HepG2 (cell line): ENCODE data around the gene NUF2. TPM values are rescaled to one million over a fixed set of nuclear protein-coding genes. Genes with fewer than 3 reads are reported as not detected.

Source experiments
- CEBPB ChIP-seq: IDR thresholded peaks from 2 replicates; pipeline ENCODE4 v1.6.1; 2011; ENCODE audit warnings: low read depth, low read length, improper control_type of control experiment, borderline replicate concordance
- CERS6 ChIP-seq: sonication (generic); formaldehyde crosslinking; IDR thresholded peaks from 2 replicates; pipeline ENCODE4 v1.5.0; 2020; ENCODE audit warnings: missing genetic modification reagents
- DDIT3 ChIP-seq: sonication (generic); formaldehyde crosslinking; IDR thresholded peaks from 2 replicates; pipeline ENCODE4 v1.4.0; 2020; ENCODE audit warnings: mild to moderate bottlenecking, missing genetic modification reagents
- FOXM1 ChIP-seq: sonication (generic); formaldehyde crosslinking; IDR thresholded peaks from 2 replicates; pipeline ENCODE4 v1.5.0; 2020; ENCODE audit warnings: missing genetic modification reagents
- GABPB1 ChIP-seq: IDR thresholded peaks from 2 replicates; pipeline ENCODE4 v1.6.1; 2016; ENCODE audit warnings: mild to moderate bottlenecking, missing genetic modification reagents, moderate library complexity, missing compliant biosample characterization
- GRHL1 ChIP-seq: sonication (generic); formaldehyde crosslinking; conservative IDR thresholded peaks from 2 replicates; pipeline ENCODE4 v1.8.0; 2022; ENCODE audit warnings: missing genetic modification reagents
- HHEX ChIP-seq: IDR thresholded peaks from 2 replicates; pipeline ENCODE4 v1.6.1; 2016; ENCODE audit warnings: control low read depth
- MTF2 ChIP-seq: sonication (generic); formaldehyde crosslinking; IDR thresholded peaks from 2 replicates; pipeline ENCODE4 v1.5.0; 2020; ENCODE audit warnings: missing genetic modification reagents, borderline replicate concordance
- NFATC3 ChIP-seq: sonication (generic); formaldehyde crosslinking; IDR thresholded peaks from 2 replicates; pipeline ENCODE4 v1.5.1; 2020; ENCODE audit warnings: mild to moderate bottlenecking, missing genetic modification reagents
- PLSCR1 ChIP-seq: sonication (generic); formaldehyde crosslinking; IDR thresholded peaks from 2 replicates; pipeline ENCODE4 v1.5.0; 2020; ENCODE audit warnings: missing genetic modification reagents, mild to moderate bottlenecking, borderline replicate concordance
- RARA ChIP-seq: IDR thresholded peaks from 2 replicates; pipeline ENCODE4 v1.6.1; 2016; ENCODE audit warnings: missing genetic modification reagents, missing compliant biosample characterization
- REPIN1 ChIP-seq: sonication (generic); formaldehyde crosslinking; IDR thresholded peaks from 2 replicates; pipeline ENCODE4 v1.8.0; 2022; ENCODE audit warnings: missing genetic modification reagents, low read depth, mild to moderate bottlenecking, borderline replicate concordance
- RFX3 ChIP-seq: IDR thresholded peaks from 2 replicates; pipeline ENCODE4 v1.6.1; 2016; ENCODE audit warnings: missing biosample characterization, missing genetic modification reagents
- SOX6 ChIP-seq, 2 experiments: fragments of 450-650 bp in 1 of 2; sonication (generic) in 1 of 2; formaldehyde crosslinking in 1 of 2; IDR thresholded peaks; 2 replicates each; pipeline versions ENCODE4 v1.4.0 to v1.6.1; 2017 to 2020; ENCODE audit warnings: antibody characterized with exemption in 1 of 2, mild to moderate bottlenecking in 1 of 2, missing genetic modification reagents in 1 of 2
- TRIM24 ChIP-seq: sonication (generic); formaldehyde crosslinking; IDR thresholded peaks from 2 replicates; pipeline ENCODE4 v1.8.0; 2022; ENCODE audit warnings: mild to moderate bottlenecking, missing genetic modification reagents
- ZNF251 ChIP-seq: sonication (generic); formaldehyde crosslinking; IDR thresholded peaks from 2 replicates; pipeline ENCODE4 v1.9.0; 2021; ENCODE audit warnings: mild to moderate bottlenecking, missing genetic modification reagents
- ZNF354B ChIP-seq: sonication (generic); formaldehyde crosslinking; IDR thresholded peaks from 2 replicates; pipeline ENCODE4 v1.8.0; 2022; ENCODE audit warnings: mild to moderate bottlenecking, missing genetic modification reagents
- ZNF468 ChIP-seq: sonication (generic); formaldehyde crosslinking; IDR thresholded peaks from 2 replicates; pipeline ENCODE4 v1.8.0; 2022; ENCODE audit warnings: mild to moderate bottlenecking, moderate library complexity, missing genetic modification reagents
- ZNF546 ChIP-seq: sonication (generic); formaldehyde crosslinking; conservative IDR thresholded peaks from 2 replicates; pipeline ENCODE4 v1.8.1; 2023; ENCODE audit warnings: mild to moderate bottlenecking, missing genetic modification reagents
- ZXDC ChIP-seq: sonication (generic); formaldehyde crosslinking; IDR thresholded peaks from 2 replicates; pipeline ENCODE4 v1.5.0; 2020; ENCODE audit warnings: mild to moderate bottlenecking, missing genetic modification reagents
- polyA plus RNA-seq, 8 experiments: library from polyadenylated mRNA; depleted of rRNA in 3 of 8; stranded (reverse) in 7 of 8; unstranded in 1 of 8; fragments of >200 nt; fragmentation: Illumina TruSeq in 4 of 8; extraction: Trizol in 4 of 8; gene quantifications; 2 replicates each; pipeline versions ENCODE4 v1.2.1 to v1.2.3, GENCODE V29; 2011 to 2016; ENCODE audit warnings: low read depth in 4 of 8, missing spikeins in 1 of 8, mixed read lengths in 1 of 8; ENCODE audit not compliant: insufficient read depth in 1 of 8
- total RNA-seq, 5 experiments: library from RNA; depleted of rRNA; stranded (reverse); fragments of >200 nt; fragmentation: Illumina TruSeq; extraction: Trizol; gene quantifications; 2 replicates each; pipeline ENCODE4 v1.2.3, GENCODE V29; 2016; ENCODE audit warnings: low read depth in 1 of 5

The NUF2 gene
- total and polyA plus RNA-seq, 2 of the 13 experiments (the other 11 are each of a cell fraction or from before 2014, with no cell fraction given) = 26.0 to 39.4 TPM

GRCh38 chr1:163321311-163322305, at the start of gene NUF2 (continued):
- no peak for TF ChIP-seq TRIM24 (CRISPR knock-in tag)
- peak; percentile 95 for TF ChIP-seq MTF2 (CRISPR knock-in tag)
- no peak for TF ChIP-seq ZNF251 (CRISPR knock-in tag)
- peak; percentile 72 for TF ChIP-seq RARA
- peak; percentile 98 for TF ChIP-seq FOXM1 (CRISPR knock-in tag)
- TF ChIP-seq HHEX (CRISPR knock-in tag) = peak; percentile 48; the same call in 1 of the 2 replicates
- peak; percentile 39 for TF ChIP-seq RFX3 (CRISPR knock-in tag)
- TF ChIP-seq DDIT3 = 0 out of 2 replicates have a peak, but pooled peaks have one; percentile 25
- peak; percentile 85; the same call in 1 of the 2 replicates for TF ChIP-seq ZXDC (CRISPR knock-in tag)
- TF ChIP-seq CERS6 (CRISPR knock-in tag) = 0 out of 2 replicates have a peak, but pooled peaks have one; percentile 30
- peak; percentile 100 for TF ChIP-seq GABPB1 (CRISPR knock-in tag)
- no peak for TF ChIP-seq SOX6 (IDR thresholded peaks at IDR 0.05)
- peak; percentile 85 for TF ChIP-seq SOX6 (CRISPR knock-in tag; IDR thresholded peaks at IDR 0.05)
- peak; percentile 98 for TF ChIP-seq ZNF354B
- TF ChIP-seq GRHL1 (CRISPR knock-in tag) = no peak; the same call in 1 of the 2 replicates
- TF ChIP-seq CEBPB = no peak
- TF ChIP-seq ZNF546 (CRISPR knock-in tag) = no peak; the same call in 1 of the 2 replicates
- TF ChIP-seq PLSCR1 (CRISPR knock-in tag) = no peak
- peak; percentile 100 for TF ChIP-seq REPIN1 (CRISPR knock-in tag)
- TF ChIP-seq ZNF468 = no peak
- TF ChIP-seq NFATC3 (CRISPR knock-in tag) = peak; percentile 38; the same call in 1 of the 2 replicates
